ENCODE measurements around the gene DNASE1.
"Not testable (repeated sequence)": the region's sequence is repeated elsewhere in the genome, so short reads cannot be mapped to it uniquely, and the experiment has no call there.

The DNASE1 gene, protein sequence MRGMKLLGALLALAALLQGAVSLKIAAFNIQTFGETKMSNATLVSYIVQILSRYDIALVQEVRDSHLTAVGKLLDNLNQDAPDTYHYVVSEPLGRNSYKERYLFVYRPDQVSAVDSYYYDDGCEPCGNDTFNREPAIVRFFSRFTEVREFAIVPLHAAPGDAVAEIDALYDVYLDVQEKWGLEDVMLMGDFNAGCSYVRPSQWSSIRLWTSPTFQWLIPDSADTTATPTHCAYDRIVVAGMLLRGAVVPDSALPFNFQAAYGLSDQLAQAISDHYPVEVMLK

DNA sequence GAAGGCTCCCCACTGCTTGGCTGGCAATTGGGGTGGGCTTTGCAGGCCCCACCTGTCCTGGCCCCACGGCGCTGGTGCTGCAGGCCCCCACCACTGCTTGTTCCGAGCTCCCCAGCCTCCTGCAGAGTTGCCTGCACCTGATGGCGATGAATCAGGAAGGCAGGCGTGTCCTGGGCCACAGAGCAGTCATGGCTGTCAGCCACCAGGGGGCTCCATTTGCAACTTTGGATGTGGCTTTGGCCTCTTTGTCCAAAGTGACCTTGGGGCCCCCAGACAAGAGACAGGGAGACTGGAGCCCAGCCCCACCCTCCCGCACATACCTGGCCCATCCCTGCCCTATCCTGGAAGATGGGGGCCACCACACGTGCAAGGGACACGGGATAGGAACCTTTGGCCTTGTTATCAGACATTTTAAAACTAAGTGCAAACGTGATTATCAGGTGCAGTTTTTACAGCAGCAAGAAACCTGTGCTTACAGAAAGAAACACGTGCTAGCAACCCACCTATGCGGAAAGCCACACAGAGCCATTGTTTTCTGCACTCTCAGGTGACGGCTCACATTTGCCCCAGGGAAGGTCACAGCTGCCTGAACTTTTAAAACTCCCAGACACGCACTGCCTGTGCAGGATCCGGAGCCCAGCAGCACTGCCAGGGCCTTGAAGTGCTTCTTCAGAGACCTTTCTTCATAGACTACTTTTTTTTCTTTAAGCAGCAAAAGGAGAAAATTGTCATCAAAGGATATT lies at the start of gene DNASE1:
Gene DNASE1 (plus strand): TSS at position 443 of the 743 bp plus-strand sequence. CDS start 683 bp downstream, outside the sequence.
- TF ChIP-seq MYC (IDR thresholded peaks at IDR 0.05; ENCODE audit: low read depth, low read length): no peak
- peak; percentile 78 for TF ChIP-seq CTCF (IDR thresholded peaks at IDR 0.05; ENCODE audit: low read depth, low read length)
- TF ChIP-seq, protein P1, sequence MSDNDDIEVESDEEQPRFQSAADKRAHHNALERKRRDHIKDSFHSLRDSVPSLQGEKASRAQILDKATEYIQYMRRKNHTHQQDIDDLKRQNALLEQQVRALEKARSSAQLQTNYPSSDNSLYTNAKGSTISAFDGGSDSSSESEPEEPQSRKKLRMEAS (IDR thresholded peaks at IDR 0.05; ENCODE audit: low read depth, low read length): no peak
- DNase-seq (ENCODE audit: low read depth): peak; percentile 77
- H3K4me3 ChIP-seq (ENCODE audit: low read depth, low read length): no peak within 1 kb of the TSS

DNA sequence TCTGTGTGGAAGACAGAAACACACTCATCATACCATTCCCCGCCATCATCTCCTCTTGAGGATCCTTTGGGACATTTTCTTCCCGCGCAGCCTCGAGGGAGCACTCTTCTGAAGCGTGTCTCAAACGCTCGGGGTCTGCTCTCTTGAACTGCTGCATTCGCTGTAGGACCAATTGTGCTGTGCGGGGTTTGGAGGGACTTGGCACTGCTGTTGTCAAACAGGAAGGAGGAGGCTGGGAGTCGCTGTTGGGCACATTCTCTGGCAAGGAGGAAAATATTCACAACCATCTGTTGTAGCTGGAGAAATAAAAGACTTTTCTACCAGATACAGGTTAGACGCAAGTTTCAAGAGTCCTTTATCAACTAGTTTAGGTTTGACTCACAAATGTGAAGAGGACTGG lies 48.0 kb upstream of the DNASE1 start:
- DNase-seq (ENCODE audit: low read depth): no peak
- TF ChIP-seq, protein P1 (IDR thresholded peaks at IDR 0.05; ENCODE audit: low read depth, low read length): no peak
- TF ChIP-seq CTCF (IDR thresholded peaks at IDR 0.05; ENCODE audit: low read depth, low read length) (no peak), POLR2A (IDR thresholded peaks at IDR 0.05; ENCODE audit: extremely low read depth, insufficient read length) (no peak)
- H3K4me3 ChIP-seq (ENCODE audit: low read depth, low read length): no peak overlapping the region

DNA sequence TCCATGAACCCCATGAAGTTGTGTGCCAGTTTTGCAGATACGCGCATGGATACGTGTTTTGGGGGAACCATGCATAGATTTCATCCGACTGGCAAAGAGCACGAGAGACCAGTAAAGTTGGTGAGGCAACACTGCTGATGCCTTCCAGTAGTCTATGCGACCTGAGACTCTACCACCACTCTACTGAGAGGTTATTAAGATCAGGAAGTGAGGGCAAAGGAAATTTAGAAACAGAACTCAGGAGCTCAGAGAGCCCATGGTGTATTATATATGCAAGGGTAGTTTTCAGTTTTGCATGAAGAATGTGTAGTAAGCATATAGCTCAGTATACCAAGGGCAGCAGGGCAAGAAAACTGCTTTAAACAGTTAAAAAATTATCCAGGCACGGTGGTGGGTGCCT lies 47.3 kb upstream of the DNASE1 start:
- no peak for TF ChIP-seq MYC (IDR thresholded peaks at IDR 0.05; ENCODE audit: low read depth, low read length)
- TF ChIP-seq, protein P1 (IDR thresholded peaks at IDR 0.05; ENCODE audit: low read depth, low read length): no peak
- TF ChIP-seq POLR2A (IDR thresholded peaks at IDR 0.05; ENCODE audit: extremely low read depth, insufficient read length): no peak
- no peak for TF ChIP-seq CTCF (IDR thresholded peaks at IDR 0.05; ENCODE audit: low read depth, low read length)
- H3K4me3 ChIP-seq (ENCODE audit: low read depth, low read length): no peak overlapping the region
- no peak for DNase-seq (ENCODE audit: low read depth)

- DNase-seq (ENCODE audit: low read depth): no peak
- TF ChIP-seq MYC (IDR thresholded peaks at IDR 0.05; ENCODE audit: low read depth, low read length): no peak
- no peak for TF ChIP-seq POLR2A (IDR thresholded peaks at IDR 0.05; ENCODE audit: extremely low read depth, insufficient read length)
- no peak for TF ChIP-seq CTCF (IDR thresholded peaks at IDR 0.05; ENCODE audit: low read depth, low read length)
- TF ChIP-seq, protein P1 (IDR thresholded peaks at IDR 0.05; ENCODE audit: low read depth, low read length): no peak
These were observed 46.9 kb upstream of the DNASE1 start for GRCh38 chr16:3607634-3608033.

GRCh38 chr16:3608069-3608468 lies 46.4 kb upstream of the DNASE1 start:
- no peak overlapping the region for H3K4me3 ChIP-seq (ENCODE audit: low read depth, low read length)
- TF ChIP-seq, protein P1 (IDR thresholded peaks at IDR 0.05; ENCODE audit: low read depth, low read length): no peak
- TF ChIP-seq CTCF (IDR thresholded peaks at IDR 0.05; ENCODE audit: low read depth, low read length): no peak
- TF ChIP-seq MYC (IDR thresholded peaks at IDR 0.05; ENCODE audit: low read depth, low read length): no peak
- TF ChIP-seq POLR2A (IDR thresholded peaks at IDR 0.05; ENCODE audit: extremely low read depth, insufficient read length): no peak
- no peak for DNase-seq (ENCODE audit: low read depth)

More at GRCh38 chr16:3607634-3608033, 46.9 kb upstream of the DNASE1 start:
- H3K4me3 ChIP-seq (ENCODE audit: low read depth, low read length): no peak overlapping the region

DNA sequence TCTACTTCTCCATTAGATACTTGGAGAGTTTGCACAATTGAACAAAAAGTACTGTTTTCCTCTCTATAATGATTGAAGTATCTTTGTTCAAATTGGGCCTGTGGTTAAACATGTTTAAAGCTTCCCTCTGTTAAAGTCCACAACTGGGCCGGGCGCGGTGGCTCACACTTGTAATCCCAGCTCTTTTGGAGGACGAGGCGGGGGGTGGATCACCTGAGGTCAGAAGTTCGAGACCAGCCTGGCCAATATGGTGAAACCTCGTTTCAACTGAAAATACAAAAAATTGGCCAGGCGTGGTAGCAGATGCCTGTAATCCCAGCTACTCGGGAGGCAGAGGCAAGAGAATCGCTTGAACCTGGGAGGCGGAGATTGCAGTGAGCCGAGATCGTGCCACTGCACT lies 45.5 kb upstream of the DNASE1 start:
- not testable (repeated sequence) for H3K4me3 ChIP-seq (ENCODE audit: low read depth, low read length); DNase-seq (ENCODE audit: low read depth)

All from NB4 (cell line).